AG04449 (cell line): ENCODE measurements around the gene SOD3.

Experiments used
- CTCF ChIA-PET: fragments of 350-600 bp; formaldehyde crosslinking; extraction: SDS; loops from one replicate; lab custom pipeline; 2021; ENCODE audit warnings: antibody characterized with exemption; lab: Yijun Ruan, JAX
- POLR2A ChIA-PET: fragments of 400-600, 350-600 bp; formaldehyde crosslinking; extraction: SDS; loops from one replicate; lab custom pipeline; 2020; ENCODE audit warnings: antibody characterized with exemption, inconsistent platforms; lab: Yijun Ruan, JAX
- DNase-seq: peaks from one replicate; pipeline ENCODE4 v3.0.0-alpha.2; 2010; ENCODE audit warnings: low read depth, low spot score
- H3K4me3 ChIP-seq: 2 replicates; pipeline ENCODE4 v1.5.1; 2011; ENCODE audit warnings: low read depth, mild to moderate bottlenecking, control low read depth, low read length
- CTCF ChIP-seq: IDR thresholded peaks from one replicate; pipeline ENCODE4 v1.5.1; 2011; ENCODE audit warnings: mild to moderate bottlenecking, moderate library complexity, low read length, control low read depth, inconsistent platforms; ENCODE audit not compliant: insufficient read depth; ENCODE audit errors: missing control alignments

The SOD3 gene

GRCh38 chr4:24778464-24779225 is 16.7 kb upstream of the SOD3 start:
- ChIA-PET CTCF (interaction anchor here (1.2 to 1.8 kb wide), 3 partner anchors 15 to 202 kb away, joined by 3 to 5 read pairs (median 5); no protein-coding TSS in a partner anchor), POLR2A (no interaction called here)
- H3K4me3 ChIP-seq, result no peak overlapping the region
- peak; percentile 95 for DNase-seq
- no peak for TF ChIP-seq CTCF

DNA sequence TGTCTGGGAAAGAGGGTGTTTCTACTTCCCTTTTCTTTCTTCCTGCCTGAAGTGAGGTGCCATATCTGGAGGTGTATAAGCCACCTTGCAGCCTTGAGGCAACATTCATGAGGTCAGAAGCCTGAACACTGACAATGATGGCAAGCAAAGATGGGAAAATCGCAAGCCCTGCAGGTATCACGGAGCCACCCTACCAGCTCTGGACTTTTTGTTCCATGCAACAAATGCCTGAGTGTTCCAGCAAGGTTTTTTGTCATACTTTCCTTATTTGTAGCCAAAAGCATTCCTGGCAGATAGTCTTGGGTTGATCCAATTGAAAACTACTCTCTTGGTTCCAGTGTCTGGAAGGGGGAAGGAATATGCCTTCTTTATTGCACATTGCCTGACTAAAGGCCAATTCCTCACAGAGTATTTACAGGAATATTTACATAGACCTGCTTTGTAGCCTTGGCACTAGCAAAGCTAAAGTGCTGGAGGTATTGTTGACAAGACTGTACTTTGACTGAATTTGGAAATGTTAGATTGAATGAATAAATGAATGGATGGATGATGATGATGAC is 14.4 kb upstream of the SOD3 start:
- POLR2A ChIA-PET, result no interaction called here
- DNase-seq, result no peak
- TF ChIP-seq CTCF, result no peak
- H3K4me3 ChIP-seq, result no peak overlapping the region
- CTCF ChIA-PET, result interaction anchor here (0.6 to 2.9 kb wide), 2 partner anchors 12 to 229 kb away, joined by 3 to 14 read pairs; no protein-coding TSS in a partner anchor

DNA sequence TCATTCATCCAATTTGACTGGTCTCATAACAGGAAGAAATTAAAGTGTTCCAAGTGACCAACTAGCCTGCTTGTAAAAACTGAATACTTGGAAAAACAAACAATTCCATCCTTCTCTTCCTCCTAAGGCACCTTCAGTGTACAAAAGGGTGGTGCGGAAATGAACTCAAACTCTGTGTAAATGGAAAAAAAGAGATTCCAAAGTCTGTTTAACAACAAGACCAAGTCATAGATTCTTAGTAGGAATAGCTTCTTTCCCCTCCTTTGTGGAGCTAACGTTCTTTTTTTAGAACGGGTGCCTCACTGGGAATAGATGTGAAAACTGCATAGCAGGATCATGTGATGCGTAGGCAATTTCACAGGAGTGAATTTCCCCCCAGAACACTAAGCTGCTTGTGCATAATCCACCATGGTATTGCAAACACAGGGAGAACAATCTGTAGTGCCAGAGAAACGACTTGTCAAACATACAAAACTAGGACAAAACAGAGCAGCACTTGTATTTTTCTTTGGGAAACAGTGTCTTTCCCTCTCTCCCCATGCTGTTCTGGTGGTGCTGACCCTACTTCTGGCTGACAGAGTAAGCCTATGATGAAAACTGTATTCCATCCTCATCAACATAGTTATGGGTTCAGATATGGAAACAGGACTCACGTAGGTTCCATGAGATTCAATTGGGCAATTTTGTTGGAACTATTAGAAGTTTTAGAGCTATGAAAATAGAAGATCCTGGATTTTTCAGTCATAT is 13.2 kb upstream of the SOD3 start:
- POLR2A ChIA-PET, result no interaction called here
- H3K4me3 ChIP-seq, result no peak overlapping the region
- TF ChIP-seq CTCF, result no peak
- CTCF ChIA-PET, result interaction anchor here (2.9 kb wide), 1 partner anchor 11 kb away, joined by 14 read pairs; no protein-coding TSS in a partner anchor
- DNase-seq, result no peak

- POLR2A ChIA-PET, result no interaction called here
- no peak for TF ChIP-seq CTCF
- CTCF ChIA-PET, result interaction anchor here (2.9 kb wide), 1 partner anchor 10 kb away, joined by 14 read pairs; no protein-coding TSS in a partner anchor
- H3K4me3 ChIP-seq, result no peak overlapping the region
- DNase-seq, result no peak
These were observed 11.9 kb upstream of the SOD3 start for GRCh38 chr4:24783506-24783905.

DNA sequence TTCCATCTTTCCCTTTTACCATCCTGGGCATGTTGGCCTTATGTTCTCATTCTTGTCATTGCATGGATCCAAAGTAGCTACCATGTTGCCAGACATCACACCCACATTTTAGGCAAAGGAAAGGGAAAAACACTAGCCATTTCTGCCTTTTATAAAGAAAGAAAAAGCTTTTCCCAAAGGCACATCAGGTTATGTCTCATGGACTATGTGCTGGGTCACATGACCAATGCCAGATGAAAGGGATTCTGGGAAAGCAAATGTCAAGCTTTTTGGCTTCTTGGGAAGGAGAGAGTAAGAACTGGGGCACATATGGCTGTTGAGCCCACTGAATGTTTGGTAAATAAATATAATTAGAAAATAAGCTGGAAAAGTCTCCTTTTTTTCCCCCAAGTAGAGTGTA is 4.3 kb upstream of the SOD3 start:
- no peak for DNase-seq
- ChIA-PET CTCF (interaction anchor here (1.5 kb wide), 1 partner anchor 11 kb away, joined by 5 read pairs; no protein-coding TSS in a partner anchor), POLR2A (no interaction called here)
- TF ChIP-seq CTCF, result no peak
- H3K4me3 ChIP-seq, result no peak overlapping the region
